KMS-11 (cell line): ENCODE results near the gene AMIGO3.

Experiments used
- H2AFZ ChIP-seq: fragments of 200-600 bp; sonication (generic); 2 replicates; pipeline ENCODE4 v1.6.1; 2016; ENCODE audit warnings: antibody characterized with exemption, mixed run types, low read depth
- H3K27ac ChIP-seq: fragments of 200-600 bp; sonication (generic); 2 replicates; pipeline ENCODE4 v1.6.1; 2016; ENCODE audit warnings: mild to moderate bottlenecking, mixed run types
- H3K27me3 ChIP-seq: fragments of 200-600 bp; sonication (generic); 2 replicates; pipeline ENCODE4 v1.6.1; 2017; ENCODE audit warnings: mild to moderate bottlenecking, low read depth, mixed run types, moderate library complexity; ENCODE audit not compliant: insufficient read depth
- H3K36me3 ChIP-seq: fragments of 200-600 bp; sonication (generic); 2 replicates; pipeline ENCODE4 v1.6.1; 2017; ENCODE audit warnings: mild to moderate bottlenecking, mixed run types; ENCODE audit not compliant: insufficient read depth
- H3K4me1 ChIP-seq: fragments of 200-600 bp; sonication (generic); 2 replicates; pipeline ENCODE4 v1.6.1; 2016; ENCODE audit warnings: mild to moderate bottlenecking, low read depth, mixed run types; ENCODE audit not compliant: poor library complexity, severe bottlenecking
- H3K4me2 ChIP-seq: fragments of 200-600 bp; sonication (generic); 2 replicates; pipeline ENCODE4 v1.7.0; 2016; ENCODE audit warnings: mild to moderate bottlenecking, mixed run types
- H3K4me3 ChIP-seq: fragments of 200-600 bp; sonication (generic); IDR thresholded peaks from 2 replicates; pipeline ENCODE4 v1.6.1; 2017; ENCODE audit warnings: low read depth, low read length, mixed read lengths; ENCODE audit not compliant: insufficient read depth
- H3K79me2 ChIP-seq: fragments of 200-600 bp; sonication (generic); 2 replicates; pipeline ENCODE4 v1.6.1; 2016; ENCODE audit warnings: low read depth, mixed run types; ENCODE audit not compliant: insufficient read depth
- H3K9ac ChIP-seq: fragments of 200-600 bp; sonication (generic); 2 replicates; pipeline ENCODE4 v1.6.1; 2016; ENCODE audit warnings: mild to moderate bottlenecking, mixed run types
- H4K20me1 ChIP-seq: fragments of 200-600 bp; sonication (generic); 2 replicates; pipeline ENCODE4 v1.6.1; 2016; ENCODE audit warnings: mild to moderate bottlenecking, mixed run types; ENCODE audit not compliant: insufficient read depth
- CTCF ChIP-seq: fragments of 200-600 bp; sonication (generic); conservative IDR thresholded peaks from 2 replicates; pipeline ENCODE4 v1.6.1; 2017; ENCODE audit warnings: low read depth, mild to moderate bottlenecking, antibody characterized with exemption, low read length, moderate library complexity, mixed read lengths

AMIGO3 gene

GRCh38 chr3:49712631-49713317 is 6.7 kb downstream of the AMIGO3 start:
- no peak for TF ChIP-seq CTCF
- no peak overlapping the region for H3K4me3 ChIP-seq
- no peaks in the 10 kb centered on the region for H3K27me3 ChIP-seq
- H3K79me2 ChIP-seq = no peaks in the 10 kb centered on the region
- H3K9ac ChIP-seq = no peak overlapping the region
- H3K4me1 ChIP-seq = no peaks in the 10 kb centered on the region
- no peak overlapping the region for H3K27ac ChIP-seq
- H4K20me1 ChIP-seq = no peaks in the 10 kb centered on the region
- no peak overlapping the region for H2AFZ ChIP-seq
- no peaks in the 10 kb centered on the region for H3K36me3 ChIP-seq
- H3K4me2 ChIP-seq = no peak overlapping the region

DNA sequence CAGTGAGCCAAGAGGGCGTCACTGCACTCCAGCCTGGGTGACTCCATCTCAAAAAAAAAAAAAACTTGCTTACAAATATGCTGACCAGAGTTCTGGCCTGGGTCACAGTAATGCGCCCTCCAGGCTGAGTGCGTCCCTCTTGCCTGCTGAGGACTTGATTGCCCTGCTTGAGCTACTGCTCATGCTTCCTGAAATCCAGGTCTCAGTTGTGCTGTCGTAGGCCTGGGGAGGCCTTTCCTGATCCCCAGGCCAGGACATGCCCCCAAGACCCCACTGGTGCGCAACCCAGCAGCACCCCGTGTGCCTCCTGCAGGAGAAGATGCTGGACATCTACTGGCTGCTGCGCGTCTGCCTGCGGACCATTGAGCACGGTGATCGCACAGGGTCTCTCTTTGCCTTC is 7.3 kb downstream of the AMIGO3 start:
- Histone ChIP-seq H3K79me2 (no peaks in the 10 kb centered on the region), H3K27ac (no peak overlapping the region), H4K20me1 (no peaks in the 10 kb centered on the region), H3K9ac (no peak overlapping the region), H3K36me3 (no peaks in the 10 kb centered on the region), H3K4me3 (no peak overlapping the region), H2AFZ (no peak overlapping the region), H3K4me2 (no peak overlapping the region), H3K27me3 (no peaks in the 10 kb centered on the region), H3K4me1 (no peaks in the 10 kb centered on the region)
- TF ChIP-seq CTCF = no peak

DNA sequence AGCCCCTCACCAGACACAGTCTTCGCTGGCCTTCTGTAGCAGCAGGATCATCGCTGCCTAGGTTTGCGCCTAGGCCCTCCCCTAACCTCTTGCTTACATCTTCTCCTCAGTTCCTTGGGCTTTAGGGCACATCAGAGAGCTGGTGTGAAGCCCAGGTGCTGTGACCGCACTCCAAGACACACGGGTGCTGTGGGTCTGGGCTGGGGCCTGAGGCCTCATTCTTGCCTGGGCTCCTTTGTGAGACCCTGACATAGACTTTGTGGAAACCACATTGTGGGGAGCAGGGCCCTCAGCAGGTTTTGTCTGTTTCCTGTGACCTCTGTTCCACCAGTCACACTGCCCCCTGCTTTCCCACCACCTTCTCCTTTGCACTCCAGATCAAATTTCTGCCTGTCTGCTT is 8.0 kb downstream of the AMIGO3 start:
- Histone ChIP-seq H3K27ac (no peak overlapping the region), H3K9ac (no peak overlapping the region)

DNA sequence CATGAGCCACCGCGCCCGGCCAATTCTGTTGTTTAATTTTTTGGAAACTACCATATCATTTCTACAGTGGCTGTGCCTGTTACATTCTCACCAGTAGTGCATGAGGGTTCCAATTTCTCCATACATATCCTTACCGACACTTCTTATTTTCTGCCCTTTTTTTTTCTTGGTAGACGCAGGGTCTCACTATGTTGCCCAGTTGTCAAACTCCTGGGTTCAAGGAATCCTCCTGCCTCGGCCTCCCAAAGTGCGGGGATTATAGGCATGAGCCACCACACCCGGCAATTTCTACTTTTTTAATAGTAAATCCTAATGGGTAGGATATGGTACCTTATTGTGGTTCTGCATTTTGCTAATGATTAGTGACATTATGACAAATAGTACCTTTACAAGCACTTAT is 9.6 kb downstream of the AMIGO3 start:
- Histone ChIP-seq H3K27ac (no peak overlapping the region), H3K9ac (no peak overlapping the region), H3K4me3 (no peak overlapping the region), H3K36me3 (no peaks in the 10 kb centered on the region), H4K20me1 (no peaks in the 10 kb centered on the region), H3K79me2 (no peaks in the 10 kb centered on the region), H3K4me2 (no peak overlapping the region), H2AFZ (no peak overlapping the region), H3K27me3 (no peaks in the 10 kb centered on the region), H3K4me1 (no peaks in the 10 kb centered on the region)
- TF ChIP-seq CTCF = no peak

More for the DNA sequence above, 8.0 kb downstream of the AMIGO3 start:
- Histone ChIP-seq H3K4me2 (no peak overlapping the region), H3K79me2 (no peaks in the 10 kb centered on the region), H4K20me1 (no peaks in the 10 kb centered on the region), H2AFZ (no peak overlapping the region), H3K27me3 (no peaks in the 10 kb centered on the region), H3K36me3 (no peaks in the 10 kb centered on the region), H3K4me1 (no peaks in the 10 kb centered on the region), H3K4me3 (no peak overlapping the region)
- no peak for TF ChIP-seq CTCF
